Left colon (tissue), 2 donors: ENCODE results near the gene CDH15. TPM values are rescaled to one million over a fixed set of nuclear protein-coding genes. Genes with fewer than 3 reads are reported as not detected.
A peak's percentile ranks its signal among the peaks of the same experiment; 100 is the strongest.
"Not testable (repeated sequence)": the region's sequence is repeated elsewhere in the genome, so short reads cannot be mapped to it uniquely, and the experiment has no call there.

Experiments
- ATAC-seq: fragments of 200-7000 bp; cut with Tn5 transposase; one replicate; pipeline ENCODE4 v1.9.1; 2020; ENCODE audit warnings: mild to moderate bottlenecking, moderate library complexity
- DNase-seq, 2 donors: peaks; one replicate each; pipeline ENCODE4 v3.0.0-alpha.2; 2020
- intact Hi-C, 2 donors: fragments of 100-400 bp; cut with DNase I in 1 of 2; cut with micrococcal nuclease in 1 of 2; formaldehyde crosslinking; loops; one replicate each; pipeline versions ENCODE4 v1.11.2 to v1.14.0; 2022; cut with DNase I, micrococcal nuclease
- total RNA-seq, 2 donors: library from RNA; stranded (reverse); fragmentation: NEBNext Ultra II Directional; extraction: Animal tissue kit (Norgen Biotek cat#: 25700); gene quantifications; one replicate each; pipeline ENCODE4 v1.2.1, GENCODE V29; 2021
- donor health status: DM: no; HTN: no; CAD: no.
- donor health status: DM: yes; HTN: yes; CAD: no.

The CDH15 gene
- total RNA-seq, 2 donors from 2014 or later, result not detected

DNA sequence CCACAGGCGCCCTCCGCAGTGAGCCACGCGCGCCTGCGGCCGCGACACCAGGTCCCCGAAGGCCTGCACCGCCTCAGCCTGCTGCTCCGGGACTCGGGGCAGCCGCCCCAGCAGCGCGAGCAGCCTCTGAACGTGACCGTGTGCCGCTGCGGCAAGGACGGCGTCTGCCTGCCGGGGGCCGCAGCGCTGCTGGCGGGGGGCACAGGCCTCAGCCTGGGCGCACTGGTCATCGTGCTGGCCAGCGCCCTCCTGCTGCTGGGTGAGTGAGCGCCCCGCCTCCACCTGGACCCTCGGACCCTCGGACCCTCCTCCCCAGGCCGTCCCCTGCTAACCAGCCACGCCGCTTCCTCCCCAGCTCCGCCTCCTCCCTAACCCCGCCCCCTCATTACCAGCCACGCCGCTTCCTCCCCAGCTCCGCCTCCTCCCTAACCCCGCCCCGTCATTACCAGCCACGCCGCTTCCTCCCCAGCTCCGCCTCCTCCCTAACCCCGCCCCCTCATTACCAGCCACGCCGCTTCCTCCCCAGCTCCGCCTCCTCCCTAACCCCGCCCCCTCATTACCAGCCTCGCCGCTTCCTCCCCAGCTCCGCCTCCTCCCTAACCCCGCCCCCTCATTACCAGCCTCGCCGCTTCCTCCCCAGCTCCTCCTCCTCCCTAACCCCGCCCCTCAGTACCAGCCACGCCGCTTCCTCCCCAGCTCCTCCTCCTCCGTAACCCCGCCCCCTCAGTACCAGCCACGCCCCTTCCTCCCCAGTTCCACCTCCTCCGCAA is 20.8 kb downstream of the CDH15 start:
- DNase-seq, result peak; percentile 72 to 76
- ATAC-seq, result peak; percentile 41
- intact Hi-C loops, result not testable (repeated sequence)

DNA sequence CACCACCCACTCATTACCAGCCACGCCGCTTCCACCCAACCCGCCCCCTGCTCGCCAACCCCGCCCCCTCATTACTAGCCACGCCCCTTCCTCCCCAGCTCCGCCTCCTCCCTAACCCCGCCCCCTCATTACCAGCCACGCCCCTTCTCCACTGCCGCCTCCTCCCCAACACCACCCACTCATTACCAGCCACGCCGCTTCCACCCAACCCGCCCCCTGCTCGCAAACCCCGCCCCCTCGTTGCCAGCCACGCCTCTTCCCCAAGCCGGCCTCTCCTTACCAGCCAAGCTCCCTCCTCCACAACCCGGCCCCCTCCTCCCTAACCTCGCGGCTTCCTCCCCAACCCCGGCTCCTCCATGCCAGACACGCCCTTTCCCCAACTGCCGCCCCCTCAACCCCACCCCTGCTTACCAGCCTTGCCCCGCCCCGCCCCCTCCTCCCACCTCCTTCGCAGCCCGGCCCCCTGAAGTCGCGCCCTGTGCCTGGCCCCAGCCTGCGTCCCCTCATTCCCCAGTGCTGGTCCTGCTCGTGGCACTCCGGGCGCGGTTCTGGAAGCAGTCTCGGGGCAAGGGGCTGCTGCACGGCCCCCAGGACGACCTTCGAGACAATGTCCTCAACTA is 21.5 kb downstream of the CDH15 start:
- intact Hi-C loops, result no loop called here
- ATAC-seq (peak; percentile 70), DNase-seq (peak in 1 of 2 donors; percentile 66)

DNA sequence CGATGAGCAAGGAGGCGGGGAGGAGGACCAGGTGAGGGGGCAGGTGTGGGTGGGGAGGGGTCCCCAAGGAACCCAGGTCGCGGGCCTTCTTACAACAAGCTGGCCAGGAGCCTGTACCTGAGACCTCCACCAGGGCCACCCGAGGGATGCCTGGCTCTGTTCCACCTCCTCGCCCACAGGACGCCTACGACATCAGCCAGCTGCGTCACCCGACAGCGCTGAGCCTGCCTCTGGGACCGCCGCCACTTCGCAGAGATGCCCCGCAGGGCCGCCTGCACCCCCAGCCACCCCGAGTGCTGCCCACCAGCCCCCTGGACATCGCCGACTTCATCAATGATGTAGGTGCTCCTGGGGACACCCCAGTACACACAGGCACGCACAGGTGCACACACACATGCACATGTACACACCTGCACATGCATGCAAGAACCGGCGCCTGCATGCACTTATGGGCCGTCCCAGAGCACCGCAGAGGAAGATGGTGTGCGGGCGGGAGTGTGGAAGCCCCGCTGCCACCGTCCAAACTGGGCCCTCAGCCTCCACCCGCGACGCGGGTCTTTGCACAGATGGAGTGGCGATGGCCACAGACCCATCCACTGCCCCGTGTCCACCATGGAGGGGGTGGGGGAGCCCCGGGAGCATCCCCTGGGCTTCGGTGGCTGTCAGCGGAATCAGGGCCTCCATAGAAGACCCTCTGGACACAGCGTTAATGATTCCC is 22.2 kb downstream of the CDH15 start:
- intact Hi-C loops, result no loop called here
- DNase-seq (peak in 1 of 2 donors; percentile 24), ATAC-seq (no peak)

DNA sequence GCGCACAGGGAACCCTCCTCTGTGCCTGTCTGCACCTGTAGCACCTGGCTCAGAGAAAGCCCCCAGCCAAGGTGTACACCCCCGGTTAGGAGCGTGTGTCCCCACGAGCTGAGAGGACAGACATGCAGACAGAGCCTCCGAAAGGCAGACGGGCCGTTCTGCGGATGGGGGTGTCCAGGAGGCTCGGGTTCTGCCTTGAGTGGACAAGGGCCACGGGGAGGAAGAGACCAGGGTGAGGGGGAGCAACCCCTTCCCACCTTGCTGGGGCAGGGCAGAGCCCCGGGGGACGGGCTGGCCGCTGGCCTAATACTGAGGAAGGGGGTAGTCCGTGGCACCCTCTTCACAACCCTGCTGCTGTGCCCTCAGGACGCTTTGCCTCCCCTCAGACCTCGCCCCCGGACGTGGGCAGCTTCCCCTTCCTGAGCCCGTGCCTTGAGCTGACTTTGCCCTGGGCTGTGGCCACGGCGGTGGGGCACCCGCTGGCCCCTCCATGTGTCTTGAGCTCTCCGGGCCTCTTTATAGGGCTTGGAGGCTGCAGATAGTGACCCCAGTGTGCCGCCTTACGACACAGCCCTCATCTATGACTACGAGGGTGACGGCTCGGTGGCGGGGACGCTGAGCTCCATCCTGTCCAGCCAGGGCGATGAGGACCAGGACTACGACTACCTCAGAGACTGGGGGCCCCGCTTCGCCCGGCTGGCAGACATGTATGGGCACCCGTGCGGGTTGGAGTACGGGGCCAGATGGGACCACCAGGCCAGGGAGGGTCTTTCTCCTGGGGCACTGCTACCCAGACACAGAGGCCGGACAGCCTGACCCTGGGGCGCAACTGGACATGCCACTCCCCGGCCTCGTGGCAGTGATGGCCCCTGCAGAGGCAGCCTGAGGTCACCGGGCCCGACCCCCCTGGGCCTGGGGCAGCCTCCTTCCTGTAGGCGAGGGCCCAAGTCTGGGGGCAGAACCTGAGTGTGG is 23.1 kb downstream of the CDH15 start:
- DNase-seq, result no peak

DNA sequence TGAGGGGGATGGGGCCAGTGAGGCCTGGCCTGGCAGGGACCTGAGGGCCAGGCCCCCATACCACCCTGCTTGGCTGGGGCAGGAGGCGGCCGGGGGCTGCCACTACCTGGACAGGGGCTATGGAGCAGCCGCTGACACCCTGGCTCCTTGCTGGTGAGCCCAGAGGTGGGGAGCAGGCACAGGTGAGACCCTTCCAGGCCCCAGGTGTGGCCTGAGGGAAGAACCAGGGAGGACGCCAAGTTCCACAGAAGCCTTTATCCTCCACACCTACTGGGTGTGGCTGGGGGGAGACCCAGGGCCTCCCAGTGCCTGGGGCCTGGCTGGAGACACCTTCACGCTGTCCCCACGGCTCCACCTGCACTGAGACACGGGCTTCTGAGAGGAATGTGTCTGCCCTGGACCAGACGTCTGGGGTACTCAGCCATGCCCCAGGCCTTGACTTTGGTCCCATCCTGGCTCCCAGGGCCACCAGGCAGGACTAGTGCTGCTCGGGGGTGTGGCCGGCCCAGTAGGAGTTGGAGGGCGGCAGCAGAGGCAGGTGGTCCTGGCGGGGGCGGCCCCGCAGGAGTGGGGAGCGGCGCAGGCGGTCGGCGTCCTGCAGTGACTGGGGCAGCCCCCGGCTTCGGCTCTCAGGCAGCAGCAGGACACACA is 24.1 kb downstream of the CDH15 start:
- ATAC-seq (no peak), DNase-seq (no peak)
- intact Hi-C loops, result no loop called here

More for the DNA sequence above, 23.1 kb downstream of the CDH15 start:
- intact Hi-C loops, result no loop called here
- no peak for ATAC-seq

DNA sequence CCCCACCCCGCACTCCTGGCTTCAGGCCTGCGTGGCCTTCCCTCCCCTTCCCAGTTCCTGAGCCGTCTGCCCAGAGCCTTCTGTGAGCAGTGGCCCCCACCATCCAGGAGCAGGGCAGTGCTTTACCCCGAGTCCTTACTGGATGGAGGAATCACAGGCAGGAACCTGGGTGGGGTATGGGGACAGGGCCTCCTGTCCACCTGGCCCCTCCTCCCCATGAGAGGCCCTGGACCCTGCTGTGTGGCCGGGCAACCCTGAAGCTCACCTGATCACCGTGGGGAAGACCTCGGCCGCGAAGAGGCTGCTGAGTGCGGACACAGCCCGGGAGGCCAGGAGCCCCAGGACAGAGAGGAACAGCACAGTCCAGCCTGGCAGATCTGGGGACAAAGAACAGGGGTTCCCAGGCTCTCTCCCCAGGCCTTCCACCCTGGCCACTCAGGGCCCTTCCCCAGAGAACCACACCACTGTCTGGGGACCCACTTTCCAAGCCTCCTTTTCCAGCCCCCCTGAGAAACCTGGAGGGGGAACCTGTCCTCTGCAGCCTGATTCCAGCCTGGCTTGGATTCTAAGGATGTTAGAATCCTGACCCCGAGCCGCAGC is 25.6 kb downstream of the CDH15 start:
- ATAC-seq (no peak), DNase-seq (no peak)
- intact Hi-C loops, result no loop called here

DNA sequence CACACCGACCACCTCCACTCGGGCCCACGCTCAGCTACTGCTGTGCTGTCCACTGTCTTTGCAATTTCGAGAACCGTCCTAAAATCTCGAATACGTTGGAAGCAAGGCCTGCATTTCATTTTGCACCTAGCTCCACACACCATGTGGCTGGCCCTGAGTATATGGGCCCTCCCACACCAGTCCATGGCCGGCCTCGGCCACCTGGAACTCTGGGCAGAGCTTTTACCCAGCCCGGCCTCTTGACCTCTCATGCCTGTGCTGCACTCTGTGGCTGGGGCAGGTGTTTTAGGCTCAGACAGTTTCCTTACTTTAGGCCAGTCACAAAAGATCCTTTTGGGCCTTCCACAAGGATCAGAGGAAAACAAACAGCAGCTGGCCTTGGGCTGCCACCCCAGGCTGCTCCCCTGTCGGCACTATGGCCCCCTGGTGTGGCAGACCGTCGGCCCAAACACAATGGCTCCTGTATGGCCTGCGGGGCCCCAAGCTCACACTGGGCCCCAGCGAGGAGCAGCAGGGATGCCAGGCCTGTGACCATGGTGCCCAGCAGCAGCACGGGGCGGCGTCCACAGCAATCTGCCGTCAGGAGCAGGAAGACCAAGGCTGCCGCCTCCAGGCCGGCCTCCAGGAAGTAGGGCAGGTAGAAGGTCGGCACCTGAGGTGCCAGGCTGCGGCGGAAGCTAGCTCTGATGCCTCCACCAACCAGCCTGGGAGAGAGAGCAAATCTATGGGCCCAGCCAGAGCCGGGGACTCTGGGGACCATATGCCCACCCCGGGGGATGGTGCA is 26.3 kb downstream of the CDH15 start:
- DNase-seq (no peak), ATAC-seq (no peak)
- intact Hi-C loops, result no loop called here

DNA sequence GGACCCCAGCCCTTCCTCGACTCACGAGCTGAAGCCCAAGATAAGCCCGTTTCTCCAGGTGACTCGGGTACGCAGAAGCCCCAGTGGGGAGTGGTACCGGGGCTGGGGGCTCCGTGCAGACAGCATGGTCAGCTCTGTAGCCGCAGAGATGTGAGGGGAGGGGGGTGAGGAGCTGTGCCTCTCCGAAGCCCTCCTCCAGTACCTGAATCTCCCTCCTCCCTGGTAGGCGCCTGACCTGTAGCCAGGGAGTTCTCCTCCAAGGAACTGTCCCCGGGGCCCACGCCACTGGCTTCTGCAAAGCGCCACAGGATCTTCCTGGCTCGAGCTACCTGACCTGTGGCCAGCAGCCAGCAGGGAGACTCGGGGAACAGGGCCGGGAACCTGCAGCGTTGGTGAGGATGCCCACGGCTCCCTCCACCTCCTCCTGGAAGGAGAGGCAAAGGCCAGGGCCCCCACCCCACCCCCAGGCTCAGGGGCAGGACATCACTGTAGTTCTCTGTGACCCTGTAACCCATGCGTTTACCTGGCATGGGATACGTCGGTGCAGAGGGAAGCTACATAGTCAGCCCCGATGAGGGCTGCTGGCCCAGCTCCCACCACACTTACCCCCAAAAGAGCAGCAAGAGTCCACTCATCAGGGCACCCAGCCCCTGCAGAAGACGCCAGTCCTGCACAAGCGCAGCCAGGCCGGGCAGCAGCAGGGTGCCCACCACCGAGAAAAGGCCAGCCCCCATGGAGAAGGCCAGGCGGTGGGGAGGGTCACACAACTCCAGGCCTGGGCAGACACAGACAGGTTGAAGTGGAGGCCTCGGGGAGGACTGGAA is 27.1 kb downstream of the CDH15 start:
- no peak for DNase-seq
- intact Hi-C loops, result no loop called here

DNA sequence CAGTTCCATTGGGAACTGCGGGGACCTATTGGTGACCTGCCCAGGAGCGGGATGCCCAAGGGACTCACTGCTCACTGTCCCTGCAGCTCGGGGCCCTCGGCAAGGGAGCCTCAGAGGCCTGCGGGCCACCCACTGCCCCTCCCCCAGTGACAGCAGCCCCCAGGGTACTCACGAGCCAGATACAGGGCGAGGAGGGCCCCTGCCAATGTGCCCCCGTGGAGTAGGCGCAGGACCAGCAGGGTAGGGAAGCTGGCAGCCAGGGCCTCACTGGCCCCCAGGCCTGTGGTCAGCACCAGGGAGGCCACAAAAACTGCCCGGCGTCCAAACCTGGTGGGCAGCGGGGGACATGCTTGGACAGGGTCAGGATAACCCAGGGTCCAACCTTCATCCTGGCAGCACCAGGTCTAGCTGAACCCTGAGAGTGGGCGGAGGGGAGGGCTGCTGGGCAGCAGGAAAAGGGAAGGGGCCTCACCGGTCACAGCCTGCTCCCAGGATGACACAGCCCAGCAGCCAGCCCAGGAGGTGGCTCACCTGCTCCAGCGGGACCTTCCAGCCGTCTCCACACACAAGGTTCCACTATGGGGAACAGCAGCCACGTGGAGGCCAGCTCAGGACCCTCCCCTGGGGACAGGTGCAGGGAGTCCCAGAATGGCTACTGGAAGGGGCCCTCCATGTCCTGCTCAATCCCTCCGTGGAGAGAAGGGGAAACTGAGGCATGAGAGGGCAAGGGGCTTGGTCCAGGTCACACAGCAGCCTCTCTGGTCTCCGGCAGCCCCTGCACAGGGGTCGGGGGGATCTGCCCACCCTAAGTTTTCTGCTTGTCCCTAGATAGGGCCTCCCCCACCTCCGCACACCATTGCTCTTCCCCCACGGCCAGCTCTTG is 27.9 kb downstream of the CDH15 start:
- intact Hi-C loops, result no loop called here

More for the DNA sequence above, 27.1 kb downstream of the CDH15 start:
- no peak for ATAC-seq

DNA sequence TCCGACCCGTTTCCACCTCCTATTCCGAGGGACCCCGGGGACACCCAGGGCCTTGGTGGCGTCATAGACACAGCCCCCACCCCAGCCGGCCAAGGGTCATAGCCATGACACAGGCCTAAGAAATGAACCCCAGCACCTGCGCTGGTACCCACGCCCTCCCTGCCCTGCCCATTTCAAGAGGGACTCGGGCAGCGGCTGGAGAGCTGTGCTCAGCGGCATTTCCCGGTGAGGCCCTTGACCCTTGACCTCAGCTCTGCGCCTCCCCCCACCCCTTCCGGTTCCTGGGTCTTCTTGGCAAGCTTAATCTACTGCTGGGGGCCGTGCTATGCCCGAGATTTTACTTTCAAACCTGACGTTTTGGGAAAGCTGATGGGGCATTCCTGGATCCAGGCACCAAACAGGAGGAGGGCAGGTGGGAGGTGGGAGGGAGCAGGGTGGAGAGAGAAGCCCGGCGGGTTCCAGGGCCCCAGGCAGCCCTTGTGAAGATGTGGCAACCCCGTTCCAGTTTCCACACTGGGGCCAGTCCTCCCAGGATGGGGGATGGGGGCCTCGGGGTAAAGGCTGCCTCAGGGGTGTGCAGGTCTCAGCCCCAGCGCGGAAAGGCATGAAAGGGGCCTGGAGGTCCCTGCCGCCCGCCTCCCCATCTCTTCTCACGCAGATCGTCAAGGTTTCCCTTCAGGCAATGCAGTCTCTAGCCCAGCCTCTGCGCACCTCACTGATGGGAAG is 28.7 kb downstream of the CDH15 start, which contains the start of gene SLC22A31:
TSS of gene SLC22A31 (minus strand) at position 414 of the 726 bp plus-strand sequence. CDS start at position 378, 36 bp downstream.
- ATAC-seq (no peak), DNase-seq (no peak)
- intact Hi-C loops, result no loop called here

More for the DNA sequence above, 27.9 kb downstream of the CDH15 start:
- ATAC-seq (no peak), DNase-seq (no peak)

DNA sequence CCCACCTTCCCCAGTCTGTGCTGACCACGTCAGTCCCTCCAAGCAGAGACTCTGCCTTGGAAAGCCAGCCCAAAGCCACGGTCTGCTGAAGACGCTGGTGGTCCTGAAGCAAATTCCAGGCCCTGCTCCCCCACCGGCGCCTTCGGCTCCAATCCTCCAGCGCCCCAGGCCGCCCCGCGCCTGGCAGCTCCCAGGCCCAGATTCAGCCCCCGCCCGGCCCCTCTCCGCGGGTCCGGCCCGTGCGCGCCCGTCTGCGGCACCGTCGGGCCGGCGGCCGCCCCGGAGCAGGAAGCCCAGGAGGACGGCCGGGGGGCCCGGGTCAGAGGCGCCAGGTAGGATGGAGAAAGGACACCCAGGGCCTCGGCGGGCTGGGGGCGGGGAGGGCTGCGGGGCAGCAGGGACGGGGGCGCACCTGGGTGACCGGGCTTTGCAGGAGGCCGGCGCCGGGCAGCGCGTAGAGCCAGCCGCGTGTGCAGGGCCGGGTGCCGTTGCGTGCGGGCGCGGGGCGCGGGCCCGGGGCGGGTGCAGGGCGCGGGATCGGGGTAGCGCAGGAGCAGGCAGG is 29.4 kb downstream of the CDH15 start:
- intact Hi-C loops, result no loop called here
- no peak for ATAC-seq
- DNase-seq, result no peak

DNA sequence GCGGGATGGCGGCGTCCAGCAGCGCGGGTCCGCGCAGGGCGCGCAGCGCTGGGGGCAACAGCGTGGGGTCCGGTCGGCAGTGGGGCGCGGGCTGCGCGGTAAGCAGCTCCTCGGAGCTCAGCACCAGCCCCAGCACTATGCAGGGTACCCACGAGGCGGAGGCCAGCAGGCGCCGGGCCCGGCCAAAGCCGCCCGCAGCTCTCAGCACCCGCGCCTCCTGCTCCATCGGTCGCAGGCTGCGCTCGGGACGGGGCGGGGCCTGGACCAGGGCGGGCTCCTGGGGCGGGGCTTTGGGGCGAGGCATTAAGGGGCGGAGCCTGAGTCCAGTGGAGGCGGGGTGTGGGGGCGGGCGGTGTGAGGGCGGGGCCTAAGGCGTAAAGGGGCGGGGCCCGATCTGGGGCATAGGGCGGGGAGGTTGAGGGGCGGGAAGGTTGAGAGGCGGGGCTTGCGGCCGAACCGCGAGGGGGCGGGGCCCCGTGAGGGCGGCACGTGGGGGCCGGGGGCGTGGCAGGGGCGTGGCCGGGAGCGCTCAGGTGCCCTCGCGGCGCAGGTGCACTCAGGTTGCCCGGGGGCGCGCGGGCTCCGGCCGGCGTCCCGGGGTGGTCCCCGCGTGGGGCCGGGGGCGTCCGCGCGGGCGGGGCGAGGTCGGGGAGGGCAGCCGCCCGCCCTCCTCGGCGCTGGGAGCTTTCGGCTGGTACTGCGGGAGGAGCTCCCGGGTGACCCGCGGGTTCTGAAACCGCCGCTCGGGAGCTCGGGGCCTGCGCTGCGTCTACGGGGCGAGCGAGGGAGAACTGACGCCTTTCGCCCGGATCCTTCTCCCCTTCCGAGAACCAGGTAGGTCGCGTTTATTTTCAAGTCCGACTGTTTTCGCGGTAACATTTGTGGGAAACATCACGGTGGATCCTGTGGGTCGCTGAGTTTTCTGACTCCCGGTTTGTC is 30.2 kb downstream of the CDH15 start:
- ATAC-seq, result peak; percentile 94

More for the DNA sequence above, 30.2 kb downstream of the CDH15 start:
- DNase-seq, result peak; percentile 73 to 90
- intact Hi-C loops, result no loop called here
